Activated T-cell treated with anti-CD3 and anti-CD28 coated beads, Interleukin-2, amount 50 U/mL, for 72 hours (primary cell): ENCODE data around the gene SNX20. TPM values are rescaled to one million over a fixed set of nuclear protein-coding genes. Genes with fewer than 3 reads are reported as not detected.

Source experiments
- ATAC-seq, 2 donors: fragments of 150-1000 bp; cut with Tn5 transposase; replicated peaks in 1 of 2; 2 replicates each; pipeline ENCODE4 v1.10.0; 2021; ENCODE audit warnings: moderate library complexity in 2 of 2, mild to moderate bottlenecking in 1 of 2
- DNase-seq, 2 donors: peaks; one replicate each; pipeline ENCODE4 v3.0.0; 2021 to 2022; ENCODE audit warnings: mixed read lengths in 1 of 2
- H3K27ac Mint-ChIP-seq: one replicate; pipeline ENCODE4 v1.8.0; 2022; ENCODE audit warnings: mild to moderate bottlenecking, moderate library complexity, mixed read lengths
- H3K27me3 Mint-ChIP-seq: one replicate; pipeline ENCODE4 v1.8.0; 2022; ENCODE audit warnings: low read depth, mixed read lengths
- H3K36me3 Mint-ChIP-seq, 2 donors: one replicate each; pipeline ENCODE4 v1.8.0; 2022; ENCODE audit warnings: mixed read lengths in 2 of 2, mild to moderate bottlenecking in 1 of 2; ENCODE audit not compliant: insufficient read depth in 2 of 2
- H3K4me1 Mint-ChIP-seq: one replicate; pipeline ENCODE4 v1.8.0; 2022; ENCODE audit warnings: low read depth, mixed read lengths
- H3K4me3 Mint-ChIP-seq, 2 donors: one replicate each; pipeline ENCODE4 v1.8.0; 2022; ENCODE audit warnings: mild to moderate bottlenecking in 2 of 2, mixed read lengths in 2 of 2, moderate library complexity in 2 of 2
- H3K9me3 Mint-ChIP-seq, 2 donors: one replicate each; pipeline ENCODE4 v1.8.0; 2022; ENCODE audit warnings: mixed read lengths in 2 of 2
- total RNA-seq, 2 donors: library from RNA; stranded (reverse); gene quantifications; one replicate each; pipeline ENCODE4 v1.2.3, GENCODE V29; 2022

SNX20 gene
- total RNA-seq, 2 donors from 2014 or later = 45.2 to 49.9 TPM

GRCh38 chr16:50673496-50674275 lies 7.4 kb downstream of the SNX20 start:
- no peak overlapping the region for H3K4me3 Mint-ChIP-seq
- no peak overlapping the region for H3K27ac Mint-ChIP-seq
- DNase-seq = no peak
- H3K9me3 Mint-ChIP-seq = peaks cover 7 to 14% of the 10 kb centered on the region in 2 donors
- H3K4me1 Mint-ChIP-seq = peaks cover 34% of the 10 kb centered on the region
- no peak for ATAC-seq
- no peaks in the 10 kb centered on the region for H3K27me3 Mint-ChIP-seq
- peaks cover 33 to 54% of the 10 kb centered on the region in 2 donors for H3K36me3 Mint-ChIP-seq

DNA sequence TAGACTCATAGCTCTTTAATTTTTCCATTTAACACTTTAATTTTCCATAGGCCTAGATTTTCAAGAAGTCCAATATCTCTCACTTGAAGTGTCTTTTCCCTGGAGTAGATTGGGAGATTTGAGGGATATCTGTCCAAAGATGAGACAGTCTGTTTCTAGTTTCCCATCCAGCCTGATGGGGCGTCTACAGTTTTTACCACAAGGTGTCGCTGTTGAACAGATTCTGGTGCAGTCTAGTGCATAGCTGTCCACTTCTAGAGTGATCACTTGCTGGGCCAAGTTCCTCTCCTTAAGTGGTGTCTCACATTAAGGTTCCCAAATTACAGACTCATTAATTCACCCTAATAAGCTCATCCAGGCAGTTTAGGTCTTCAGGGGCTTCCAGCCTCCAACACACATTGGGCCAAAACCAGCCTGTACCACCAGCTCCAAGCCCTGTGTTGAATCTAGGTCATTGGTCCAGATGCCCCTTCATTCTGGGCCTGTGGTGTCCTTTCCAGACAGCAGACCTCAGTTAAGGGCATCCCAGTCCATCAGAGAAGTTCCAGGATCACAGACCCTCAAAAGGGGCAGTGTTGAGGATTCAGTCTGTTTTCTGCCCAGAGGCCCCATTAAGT lies 9.4 kb downstream of the SNX20 start:
- Mint-ChIP-seq H3K27ac (peak overlapping the region; percentile 81), H3K9me3 (peaks cover 7 to 14% of the 10 kb centered on the region in 2 donors), H3K4me1 (peaks cover 33% of the 10 kb centered on the region), H3K27me3 (no peaks in the 10 kb centered on the region), H3K36me3 (peaks cover 31 to 42% of the 10 kb centered on the region in 2 donors), H3K4me3 (no peak overlapping the region)
- ATAC-seq (peak; percentile 24 to 38), DNase-seq (peak; percentile 67 to 73)

- DNase-seq = no peak
- peaks cover 36% of the 10 kb centered on the region for H3K4me1 Mint-ChIP-seq
- H3K27ac Mint-ChIP-seq = peak overlapping the region; percentile 16
- H3K4me3 Mint-ChIP-seq = no peak overlapping the region
- ATAC-seq = no peak
- H3K27me3 Mint-ChIP-seq = no peaks in the 10 kb centered on the region
- H3K9me3 Mint-ChIP-seq = peaks cover 7 to 14% of the 10 kb centered on the region in 2 donors
- H3K36me3 Mint-ChIP-seq = peaks cover 26 to 35% of the 10 kb centered on the region in 2 donors
These were observed 10.6 kb downstream of the SNX20 start for GRCh38 chr16:50670476-50670875.

- Mint-ChIP-seq H3K4me1 (peaks cover 43% of the 10 kb centered on the region), H3K27me3 (no peaks in the 10 kb centered on the region), H3K9me3 (peaks cover 7 to 14% of the 10 kb centered on the region in 2 donors), H3K4me3 (no peak overlapping the region), H3K36me3 (peaks cover 23 to 29% of the 10 kb centered on the region in 2 donors), H3K27ac (no peak overlapping the region)
- ATAC-seq = no peak
- DNase-seq = no peak
These were observed 11.4 kb downstream of the SNX20 start for GRCh38 chr16:50669741-50670140.

- Mint-ChIP-seq H3K4me1 (peaks cover 43% of the 10 kb centered on the region), H3K4me3 (no peak overlapping the region)
These were observed 12.6 kb downstream of the SNX20 start for GRCh38 chr16:50668368-50669008.

GRCh38 chr16:50667497-50668367 lies 13.4 kb downstream of the SNX20 start:
- peak overlapping the region; percentile 83 to 87 for H3K4me3 Mint-ChIP-seq
- peak overlapping the region; percentile 38 for H3K27ac Mint-ChIP-seq
- peaks cover 43% of the 10 kb centered on the region for H3K4me1 Mint-ChIP-seq
- no peaks in the 10 kb centered on the region for H3K27me3 Mint-ChIP-seq
- DNase-seq = no peak
- H3K9me3 Mint-ChIP-seq = peaks cover 6 to 11% of the 10 kb centered on the region in 2 donors
- H3K36me3 Mint-ChIP-seq = peaks cover 14 to 16% of the 10 kb centered on the region in 2 donors
- ATAC-seq = peak; percentile 2 to 15

More at GRCh38 chr16:50668368-50669008, 12.6 kb downstream of the SNX20 start:
- no peaks in the 10 kb centered on the region for H3K27me3 Mint-ChIP-seq
- H3K36me3 Mint-ChIP-seq = peaks cover 20 to 23% of the 10 kb centered on the region in 2 donors
- H3K9me3 Mint-ChIP-seq = peaks cover 6 to 12% of the 10 kb centered on the region in 2 donors
- ATAC-seq = no peak
- DNase-seq = no peak
- H3K27ac Mint-ChIP-seq = no peak overlapping the region

- peaks cover 43% of the 10 kb centered on the region for H3K4me1 Mint-ChIP-seq
- peaks cover 6 to 8% of the 10 kb centered on the region in 2 donors for H3K36me3 Mint-ChIP-seq
- peak overlapping the region; percentile 83 to 87 for H3K4me3 Mint-ChIP-seq
- H3K9me3 Mint-ChIP-seq = peaks cover 3 to 4% of the 10 kb centered on the region in 2 donors
- DNase-seq (peak; percentile 43 to 55), ATAC-seq (peak; percentile 77 to 80)
- H3K27ac Mint-ChIP-seq = peak overlapping the region; percentile 38
- no peaks in the 10 kb centered on the region for H3K27me3 Mint-ChIP-seq
These were observed 14.2 kb downstream of the SNX20 start for GRCh38 chr16:50666658-50667496.

GRCh38 chr16:50665128-50665878 lies 15.8 kb downstream of the SNX20 start:
- peak overlapping the region; percentile 72 to 74 for H3K4me3 Mint-ChIP-seq
- peaks cover 37% of the 10 kb centered on the region for H3K4me1 Mint-ChIP-seq
- no peaks in the 10 kb centered on the region for H3K36me3 Mint-ChIP-seq
- H3K27me3 Mint-ChIP-seq = no peaks in the 10 kb centered on the region
- H3K27ac Mint-ChIP-seq = peak overlapping the region; percentile 14
- DNase-seq = peak; percentile 79 to 86
- no peaks in the 10 kb centered on the region for H3K9me3 Mint-ChIP-seq
- peak; percentile 43 to 53 for ATAC-seq

- no peak overlapping the region for H3K27ac Mint-ChIP-seq
- no peak for ATAC-seq
These were observed 16.8 kb downstream of the SNX20 start for GRCh38 chr16:50664270-50664669.

DNA sequence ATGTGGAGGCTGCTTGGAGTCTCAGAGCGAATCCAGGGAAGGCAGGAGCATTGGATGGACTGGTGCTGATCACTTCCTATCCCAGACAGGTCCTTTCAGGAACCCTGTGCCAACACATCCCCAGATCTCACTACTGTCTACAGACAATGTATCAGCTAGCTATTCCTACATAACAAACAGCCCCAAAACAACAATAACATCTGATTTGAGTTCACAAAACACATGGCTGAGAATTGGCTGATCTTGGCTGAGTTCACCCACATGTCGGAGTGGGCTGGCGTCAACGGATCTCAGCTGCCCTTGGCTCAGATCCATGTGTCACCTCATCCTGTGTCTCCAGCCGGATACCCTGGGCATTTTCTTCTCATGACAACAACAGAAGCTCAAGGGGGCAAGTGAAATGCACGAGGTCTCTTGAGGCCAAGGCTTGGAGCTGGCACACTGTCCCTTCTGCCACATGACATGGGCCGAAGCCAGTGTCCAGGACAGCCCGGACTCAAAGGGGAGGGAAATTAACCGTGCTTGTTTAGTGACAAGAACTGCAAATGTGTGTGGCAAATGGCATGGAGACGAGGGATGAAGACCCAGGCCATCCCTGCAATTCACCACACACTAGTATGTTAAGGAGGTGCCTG lies 18.7 kb downstream of the SNX20 start:
- no peak for DNase-seq
- H3K27me3 Mint-ChIP-seq = no peaks in the 10 kb centered on the region
- H3K9me3 Mint-ChIP-seq = no peaks in the 10 kb centered on the region
- no peak overlapping the region for H3K4me3 Mint-ChIP-seq
- peaks cover 26% of the 10 kb centered on the region for H3K4me1 Mint-ChIP-seq
- no peak overlapping the region for H3K27ac Mint-ChIP-seq
- no peak for ATAC-seq
- H3K36me3 Mint-ChIP-seq = no peaks in the 10 kb centered on the region

More at GRCh38 chr16:50664270-50664669, 16.8 kb downstream of the SNX20 start:
- no peak for DNase-seq
- Mint-ChIP-seq H3K4me1 (peaks cover 37% of the 10 kb centered on the region), H3K9me3 (no peaks in the 10 kb centered on the region), H3K27me3 (no peaks in the 10 kb centered on the region), H3K4me3 (no peak overlapping the region), H3K36me3 (no peaks in the 10 kb centered on the region)

DNA sequence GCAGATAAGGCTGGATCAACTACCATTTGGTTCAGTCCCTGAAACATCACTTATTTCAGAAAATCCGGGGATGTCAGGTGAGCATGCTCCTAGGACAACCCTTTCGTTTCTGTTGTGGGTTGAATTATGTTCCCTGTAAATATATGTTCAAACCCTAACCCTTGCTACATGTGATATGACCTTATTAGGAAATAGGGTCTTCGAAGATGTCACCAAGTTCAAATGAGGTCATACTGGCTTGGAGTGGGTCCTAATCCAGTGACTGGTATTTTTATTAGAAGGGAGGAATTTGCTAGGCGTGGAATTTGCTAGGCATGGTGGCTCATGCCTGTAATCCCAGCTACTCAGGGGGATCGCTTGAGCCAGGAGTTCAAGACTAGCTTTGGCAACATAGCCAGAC lies 21.3 kb downstream of the SNX20 start:
- Mint-ChIP-seq H3K4me3 (no peak overlapping the region), H3K36me3 (no peaks in the 10 kb centered on the region), H3K27ac (no peak overlapping the region), H3K27me3 (no peaks in the 10 kb centered on the region), H3K4me1 (no peaks in the 10 kb centered on the region), H3K9me3 (no peaks in the 10 kb centered on the region)
- DNase-seq (no peak), ATAC-seq (no peak)
